HFF-Myc (cell line): ENCODE data around the gene IP6K1.

Experiments used
- DNase-seq: peaks from one replicate; pipeline ENCODE4 v3.0.0-alpha.2; 2011; ENCODE audit warnings: low read depth; ENCODE audit errors: extremely low read depth
- H3K4me3 ChIP-seq: replicated peaks from 2 replicates; pipeline ENCODE4 v1.5.1; 2011; ENCODE audit warnings: low read depth, mild to moderate bottlenecking, control low read depth, low read length
- TF ChIP-seq, protein P1 (sequence below): IDR thresholded peaks from 2 replicates; pipeline ENCODE4 v1.5.1; 2012; ENCODE audit warnings: mild to moderate bottlenecking, low read depth, low read length, control low read depth; ENCODE audit errors: missing control alignments

The IP6K1 gene

DNA sequence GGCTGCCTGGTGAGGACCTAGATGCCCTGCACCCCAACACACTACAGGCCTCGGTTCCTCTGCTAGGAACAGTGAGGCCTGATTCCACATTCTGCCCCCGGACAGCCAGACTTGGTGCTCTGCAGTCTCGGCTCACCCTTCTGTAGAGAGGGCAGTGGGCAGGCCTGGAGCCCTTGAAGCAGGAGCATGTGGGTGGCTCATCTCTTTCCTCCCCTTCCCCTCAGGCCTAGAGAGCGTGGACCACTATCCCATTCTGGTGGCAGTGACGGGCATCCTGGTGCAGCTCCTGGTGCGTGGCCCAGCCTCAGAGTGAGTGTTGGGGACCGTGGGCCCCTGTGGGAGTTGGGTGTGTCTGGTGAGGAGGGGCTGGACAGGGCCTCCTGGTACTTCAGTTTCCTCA is 70.2 kb downstream of the IP6K1 start:
- TF ChIP-seq, protein P1, sequence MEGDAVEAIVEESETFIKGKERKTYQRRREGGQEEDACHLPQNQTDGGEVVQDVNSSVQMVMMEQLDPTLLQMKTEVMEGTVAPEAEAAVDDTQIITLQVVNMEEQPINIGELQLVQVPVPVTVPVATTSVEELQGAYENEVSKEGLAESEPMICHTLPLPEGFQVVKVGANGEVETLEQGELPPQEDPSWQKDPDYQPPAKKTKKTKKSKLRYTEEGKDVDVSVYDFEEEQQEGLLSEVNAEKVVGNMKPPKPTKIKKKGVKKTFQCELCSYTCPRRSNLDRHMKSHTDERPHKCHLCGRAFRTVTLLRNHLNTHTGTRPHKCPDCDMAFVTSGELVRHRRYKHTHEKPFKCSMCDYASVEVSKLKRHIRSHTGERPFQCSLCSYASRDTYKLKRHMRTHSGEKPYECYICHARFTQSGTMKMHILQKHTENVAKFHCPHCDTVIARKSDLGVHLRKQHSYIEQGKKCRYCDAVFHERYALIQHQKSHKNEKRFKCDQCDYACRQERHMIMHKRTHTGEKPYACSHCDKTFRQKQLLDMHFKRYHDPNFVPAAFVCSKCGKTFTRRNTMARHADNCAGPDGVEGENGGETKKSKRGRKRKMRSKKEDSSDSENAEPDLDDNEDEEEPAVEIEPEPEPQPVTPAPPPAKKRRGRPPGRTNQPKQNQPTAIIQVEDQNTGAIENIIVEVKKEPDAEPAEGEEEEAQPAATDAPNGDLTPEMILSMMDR, result no peak
- no peak overlapping the region for H3K4me3 ChIP-seq
- no peak for DNase-seq

DNA sequence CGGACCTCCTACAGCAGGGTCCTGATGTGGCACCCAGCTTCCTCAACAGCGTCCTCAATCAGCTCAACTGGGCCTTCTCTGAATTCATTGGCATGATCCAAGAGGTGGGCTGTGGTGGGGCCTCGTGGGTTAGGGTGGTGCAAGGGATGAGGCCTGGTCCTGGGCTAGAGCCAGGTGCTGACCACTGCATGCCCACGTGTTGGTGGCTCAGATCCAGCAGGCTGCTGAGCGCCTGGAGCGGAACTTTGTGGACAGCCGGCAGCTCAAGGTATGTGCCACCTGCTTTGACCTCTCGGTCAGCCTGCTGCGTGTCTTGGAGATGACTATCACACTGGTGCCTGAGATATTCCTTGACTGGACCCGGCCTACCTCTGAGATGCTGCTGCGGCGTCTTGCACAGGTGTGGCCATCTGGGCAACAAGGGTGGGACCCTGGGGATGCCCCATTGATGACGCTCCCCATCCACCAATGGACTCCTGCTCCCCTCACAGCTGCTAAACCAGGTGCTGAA is 70.7 kb downstream of the IP6K1 start:
- H3K4me3 ChIP-seq, result no peak overlapping the region
- DNase-seq, result no peak
- TF ChIP-seq, protein P1, result no peak

DNA sequence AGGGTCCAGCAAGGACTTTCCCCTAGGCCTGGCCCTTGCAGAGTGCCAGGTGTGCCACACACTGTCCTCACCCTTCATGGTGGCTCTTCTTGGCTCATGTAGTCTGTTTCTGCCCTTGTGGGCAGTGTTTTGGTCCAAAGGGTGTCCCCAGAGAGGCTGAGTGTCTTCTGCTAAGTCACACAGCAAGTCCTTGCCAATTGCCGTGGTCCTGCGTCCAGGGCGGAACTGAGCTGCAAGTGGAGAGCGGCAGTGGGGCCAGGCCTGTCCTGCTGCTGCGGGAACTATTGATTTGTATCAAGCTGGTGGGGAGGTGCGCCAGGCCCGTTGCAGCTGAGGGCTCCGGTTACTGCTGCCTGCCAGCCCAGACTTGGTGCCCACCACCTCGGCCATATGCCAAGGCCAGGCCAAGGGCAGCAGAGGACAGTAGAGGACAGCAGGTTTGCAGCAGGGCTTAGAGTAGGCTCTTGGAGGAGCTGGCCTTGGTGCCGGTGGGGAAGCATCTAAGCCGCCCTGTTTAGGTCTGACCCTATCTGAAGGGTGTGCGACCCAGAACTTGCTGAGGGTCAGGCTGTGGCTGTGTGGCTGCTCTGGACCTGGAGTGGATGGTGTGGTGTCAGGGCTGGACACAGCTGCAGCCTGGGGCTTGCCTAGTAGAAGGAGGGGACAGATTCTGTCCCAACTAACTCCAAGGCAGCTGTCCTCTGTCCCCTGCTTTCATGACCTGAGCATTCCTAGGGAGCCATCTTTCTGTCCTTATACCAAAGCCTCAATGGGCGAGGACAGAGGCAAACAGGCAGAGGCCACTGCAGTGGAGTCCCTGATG is 71.4 kb downstream of the IP6K1 start:
- no peak for DNase-seq
- TF ChIP-seq, protein P1, result no peak
- no peak overlapping the region for H3K4me3 ChIP-seq

DNA sequence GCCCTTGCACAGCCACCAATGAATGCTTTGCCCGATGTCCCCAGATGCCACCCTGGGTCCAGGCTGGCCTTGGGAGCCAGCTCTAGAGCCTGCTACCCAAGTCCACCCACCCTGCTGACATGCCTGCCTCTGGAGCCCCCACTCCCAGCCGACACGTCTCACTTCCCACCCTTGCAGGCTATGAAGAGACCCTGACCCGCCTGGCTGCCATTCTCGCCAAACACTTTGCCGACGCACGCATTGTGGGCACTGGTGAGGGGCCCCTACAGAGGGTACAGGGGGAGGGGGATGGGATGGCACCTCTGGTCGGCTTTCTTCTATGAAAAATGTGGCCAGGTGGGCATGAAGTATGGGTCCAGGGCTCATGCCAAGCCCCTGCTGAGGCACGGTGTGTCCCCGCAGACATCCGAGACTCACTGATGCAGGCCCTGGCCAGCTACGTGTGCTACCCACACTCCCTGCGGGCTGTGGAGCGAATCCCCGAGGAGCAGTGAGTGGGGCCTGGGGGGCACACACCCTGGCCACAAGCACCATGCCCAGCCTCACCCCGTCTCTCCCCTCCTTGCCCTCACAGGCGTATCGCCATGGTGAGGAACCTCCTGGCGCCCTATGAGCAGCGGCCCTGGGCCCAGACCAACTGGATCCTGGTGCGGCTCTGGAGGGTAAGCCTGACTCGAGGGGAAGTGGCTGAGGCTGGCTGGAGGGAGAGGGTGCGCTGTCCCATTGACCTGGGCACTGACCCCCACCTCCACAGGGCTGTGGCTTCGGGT is 72.8 kb downstream of the IP6K1 start:
- TF ChIP-seq, protein P1, result no peak
- DNase-seq, result no peak
- no peak overlapping the region for H3K4me3 ChIP-seq

DNA sequence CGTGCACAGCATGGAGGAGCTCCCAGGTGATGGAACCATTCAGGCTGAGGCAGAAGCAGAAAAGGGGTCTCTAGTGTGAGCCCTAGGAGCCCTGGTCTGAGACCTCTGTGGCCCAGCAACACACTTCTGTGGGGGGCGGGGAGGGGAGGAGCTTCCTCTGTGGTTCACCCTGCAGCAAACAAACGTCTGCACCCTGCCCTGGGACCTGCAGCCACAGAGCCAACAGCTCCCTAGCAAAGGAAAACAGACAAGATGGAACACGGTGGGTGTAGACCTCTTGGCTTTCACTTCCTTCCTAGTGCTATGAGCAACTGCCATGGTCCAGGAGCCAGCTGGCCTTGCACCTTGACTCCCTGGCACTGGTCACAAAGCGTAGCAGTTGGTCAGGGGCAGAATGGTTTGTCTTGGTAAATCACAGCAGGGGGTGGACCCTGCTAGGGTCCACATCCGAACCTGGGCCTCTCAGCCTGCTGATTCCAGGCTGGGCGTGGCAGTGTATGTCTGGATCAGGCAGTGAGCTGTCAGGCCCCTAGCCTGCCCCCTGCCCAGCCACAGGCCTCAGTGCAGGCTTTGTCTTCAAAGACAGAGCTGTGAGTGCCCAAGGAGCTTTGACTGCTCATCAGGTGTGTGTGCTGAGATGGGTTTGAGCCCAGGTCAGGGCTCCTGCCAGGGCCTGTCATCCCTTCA is 73.6 kb downstream of the IP6K1 start:
- TF ChIP-seq, protein P1, result no peak
- DNase-seq, result no peak
- no peak overlapping the region for H3K4me3 ChIP-seq

DNA sequence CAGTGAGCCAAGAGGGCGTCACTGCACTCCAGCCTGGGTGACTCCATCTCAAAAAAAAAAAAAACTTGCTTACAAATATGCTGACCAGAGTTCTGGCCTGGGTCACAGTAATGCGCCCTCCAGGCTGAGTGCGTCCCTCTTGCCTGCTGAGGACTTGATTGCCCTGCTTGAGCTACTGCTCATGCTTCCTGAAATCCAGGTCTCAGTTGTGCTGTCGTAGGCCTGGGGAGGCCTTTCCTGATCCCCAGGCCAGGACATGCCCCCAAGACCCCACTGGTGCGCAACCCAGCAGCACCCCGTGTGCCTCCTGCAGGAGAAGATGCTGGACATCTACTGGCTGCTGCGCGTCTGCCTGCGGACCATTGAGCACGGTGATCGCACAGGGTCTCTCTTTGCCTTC is 74.2 kb downstream of the IP6K1 start:
- no peak for DNase-seq
- TF ChIP-seq, protein P1, result no peak
- H3K4me3 ChIP-seq, result no peak overlapping the region
